ENCODE results near the gene KAZN.
"Not testable (repeated sequence)": the region's sequence is repeated elsewhere in the genome, so short reads cannot be mapped to it uniquely, and the experiment has no call there.

The KAZN gene

GRCh38 chr1:15114884-15115283 lies 516.4 kb downstream of the KAZN start:
- no peak for DNase-seq (ENCODE audit: low spot score)

GRCh38 chr1:15115542-15116330 lies 517.3 kb downstream of the KAZN start:
- no peak for DNase-seq (ENCODE audit: low spot score)

- no peak for DNase-seq (ENCODE audit: low spot score)
These were observed 518.5 kb downstream of the KAZN start for GRCh38 chr1:15116966-15117365.

- no peak for DNase-seq (ENCODE audit: low spot score)
These were observed 519.3 kb downstream of the KAZN start for GRCh38 chr1:15117671-15118325.

GRCh38 chr1:15118579-15118978 lies 520.1 kb downstream of the KAZN start:
- no peak for DNase-seq (ENCODE audit: low spot score)

- DNase-seq (ENCODE audit: low spot score): no peak
These were observed 521.9 kb downstream of the KAZN start for GRCh38 chr1:15120251-15120945.

- no peak for DNase-seq (ENCODE audit: low spot score)
These were observed 523.8 kb downstream of the KAZN start for GRCh38 chr1:15122331-15122730.

GRCh38 chr1:15123270-15123669 lies 524.8 kb downstream of the KAZN start:
- DNase-seq (ENCODE audit: low spot score): no peak

- no peak for DNase-seq (ENCODE audit: low spot score)
These were observed 525.4 kb downstream of the KAZN start for GRCh38 chr1:15123925-15124324.

GRCh38 chr1:15124362-15125100 lies 526.0 kb downstream of the KAZN start:
- DNase-seq (ENCODE audit: low spot score): no peak

GRCh38 chr1:15125101-15125745 lies 526.7 kb downstream of the KAZN start:
- no peak for DNase-seq (ENCODE audit: low spot score)

- DNase-seq (ENCODE audit: low spot score): no peak
These were observed 529.6 kb downstream of the KAZN start for GRCh38 chr1:15128077-15128476.

GRCh38 chr1:15128520-15129313 lies 530.2 kb downstream of the KAZN start:
- DNase-seq (ENCODE audit: low spot score): peak; percentile 19

- no peak for DNase-seq (ENCODE audit: low spot score)
These were observed 531.5 kb downstream of the KAZN start for GRCh38 chr1:15129944-15130343.

GRCh38 chr1:15130607-15131006 lies 532.1 kb downstream of the KAZN start:
- DNase-seq (ENCODE audit: low spot score): no peak

GRCh38 chr1:15132965-15133364 lies 534.5 kb downstream of the KAZN start:
- no peak for DNase-seq (ENCODE audit: low spot score)

- DNase-seq (ENCODE audit: low spot score): no peak
These were observed 535.8 kb downstream of the KAZN start for GRCh38 chr1:15134285-15134684.

GRCh38 chr1:15135604-15136003 lies 537.1 kb downstream of the KAZN start:
- not testable (repeated sequence) for DNase-seq (ENCODE audit: low spot score)

- no peak for DNase-seq (ENCODE audit: low spot score)
These were observed 539.3 kb downstream of the KAZN start for GRCh38 chr1:15137809-15138208.

- DNase-seq (ENCODE audit: low spot score): no peak
These were observed 541.3 kb downstream of the KAZN start for GRCh38 chr1:15139654-15140350.
